ENCODE data around the gene CELF5.

DNA sequence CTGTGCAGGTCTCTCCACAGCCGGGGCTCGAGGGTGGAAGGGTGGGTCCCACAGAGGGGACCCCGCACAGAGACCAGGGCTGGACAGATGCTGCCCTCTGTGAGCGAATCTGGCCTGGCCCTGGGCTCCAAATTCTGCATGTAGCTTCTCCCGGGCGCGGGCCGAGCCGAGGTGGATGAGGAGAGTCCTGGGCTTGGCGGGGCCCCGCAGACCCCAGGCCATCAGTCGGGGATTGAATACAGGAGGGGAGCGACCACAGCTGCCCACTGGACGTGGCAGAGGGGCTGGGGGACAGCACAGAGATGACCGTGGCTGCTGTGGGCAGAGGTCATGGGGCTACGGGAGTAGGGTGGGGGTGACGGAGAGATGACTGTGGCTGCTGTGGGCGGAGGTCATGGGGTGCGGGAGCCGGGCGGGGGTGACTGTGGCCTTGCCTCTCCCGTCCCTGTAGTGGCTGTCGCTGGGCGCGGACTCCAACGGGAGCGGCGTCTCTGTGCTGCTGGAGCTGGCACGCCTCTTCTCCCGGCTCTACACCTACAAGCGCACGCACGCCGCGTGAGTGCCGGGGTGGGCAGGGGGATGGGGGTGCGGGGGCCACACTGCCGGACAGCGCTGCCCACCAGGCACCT, 23.3 kb upstream of the CELF5 start:
- no peak for TF ChIP-seq EZH2 (IDR thresholded peaks at IDR 0.05; ENCODE audit: insufficient read depth, poor library complexity, severe bottlenecking)
- TF ChIP-seq EZH2phosphoT487 (IDR thresholded peaks at IDR 0.05; ENCODE audit: insufficient read depth, low read depth), result no peak

All from GM23248 (cell line).